ENCODE results near the gene DGKB. TPM values are rescaled to one million over a fixed set of nuclear protein-coding genes. Genes with fewer than 3 reads are reported as not detected.

Gene DGKB
- total and polyA plus RNA-seq, 9 donors, result under 0.01 to 1.3 (median 0.28) TPM; not detected in 2

GRCh38 chr7:14551310-14551709 lies 351.2 kb downstream of the DGKB start:
- Histone ChIP-seq H3K4me3 (no peak overlapping the region), H3K36me3 (no peaks in the 10 kb centered on the region), H3K27ac (no peak overlapping the region), H3K27me3 (no peaks in the 10 kb centered on the region), H3K9me3 (no peaks in the 10 kb centered on the region), H3K4me1 (ENCODE audit: insufficient read depth) (no peaks in the 10 kb centered on the region)
- WGBS, 3 donors, result 16 to 20% (median 18%) methylated on average over 1 of the region's 1 CpG
- TF ChIP-seq POLR2A (IDR thresholded peaks at IDR 0.05) (no peak), CTCF (IDR thresholded peaks at IDR 0.05) (no peak), EP300 (IDR thresholded peaks at IDR 0.05) (no peak)
- intact Hi-C loops (cut with DNase I), result no loop called here
- no peak for DNase-seq

GRCh38 chr7:14542624-14543023 lies 359.9 kb downstream of the DGKB start:
- no peaks in the 10 kb centered on the region for H3K9me3 ChIP-seq
- no peak for DNase-seq
- no peak for TF ChIP-seq CTCF (IDR thresholded peaks at IDR 0.05)
- TF ChIP-seq EP300 (IDR thresholded peaks at IDR 0.05), result no peak
- TF ChIP-seq POLR2A (IDR thresholded peaks at IDR 0.05), result no peak
- intact Hi-C loops (cut with DNase I), result no loop called here
- no peak overlapping the region for H3K27ac ChIP-seq
- H3K4me3 ChIP-seq, result no peak overlapping the region
- H3K27me3 ChIP-seq, result no peaks in the 10 kb centered on the region
- 64 to 82% (median 67%) methylated on average over 5 of the region's 5 CpGs for WGBS, 3 donors
- no peaks in the 10 kb centered on the region for H3K4me1 ChIP-seq (ENCODE audit: insufficient read depth)
- H3K36me3 ChIP-seq, result no peaks in the 10 kb centered on the region

GRCh38 chr7:14521183-14521582 lies 381.4 kb downstream of the DGKB start:
- H3K4me1 ChIP-seq (ENCODE audit: insufficient read depth), result no peaks in the 10 kb centered on the region
- H3K27ac ChIP-seq, result no peak overlapping the region
- DNase-seq, result no peak
- WGBS, 3 donors, result 80 to 90% (median 81%) methylated on average over 3 of the region's 3 CpGs
- no peaks in the 10 kb centered on the region for H3K27me3 ChIP-seq
- intact Hi-C loops (cut with DNase I), result no loop called here
- H3K9me3 ChIP-seq, result no peaks in the 10 kb centered on the region
- no peak overlapping the region for H3K4me3 ChIP-seq
- TF ChIP-seq EP300 (IDR thresholded peaks at IDR 0.05), result no peak
- no peak for TF ChIP-seq CTCF (IDR thresholded peaks at IDR 0.05)
- no peak for TF ChIP-seq POLR2A (IDR thresholded peaks at IDR 0.05)
- no peaks in the 10 kb centered on the region for H3K36me3 ChIP-seq

GRCh38 chr7:14510268-14510667 lies 392.3 kb downstream of the DGKB start:
- no peak overlapping the region for H3K4me3 ChIP-seq
- no peak for DNase-seq
- no peaks in the 10 kb centered on the region for H3K27me3 ChIP-seq
- no peaks in the 10 kb centered on the region for H3K9me3 ChIP-seq
- intact Hi-C loops (cut with DNase I), result no loop called here
- WGBS, 3 donors, result 81 to 90% (median 86%) methylated on average over 2 of the region's 2 CpGs
- H3K27ac ChIP-seq, result no peak overlapping the region
- no peak for TF ChIP-seq POLR2A (IDR thresholded peaks at IDR 0.05)
- no peak for TF ChIP-seq EP300 (IDR thresholded peaks at IDR 0.05)
- TF ChIP-seq CTCF (IDR thresholded peaks at IDR 0.05), result no peak
- H3K4me1 ChIP-seq (ENCODE audit: insufficient read depth), result no peaks in the 10 kb centered on the region
- H3K36me3 ChIP-seq, result no peaks in the 10 kb centered on the region

- intact Hi-C loops (cut with DNase I), result no loop called here
- Histone ChIP-seq H3K27me3 (peaks cover 3% of the 10 kb centered on the region), H3K4me1 (ENCODE audit: insufficient read depth) (no peaks in the 10 kb centered on the region), H3K27ac (no peak overlapping the region), H3K36me3 (no peaks in the 10 kb centered on the region), H3K4me3 (no peak overlapping the region), H3K9me3 (no peaks in the 10 kb centered on the region)
- TF ChIP-seq POLR2A (IDR thresholded peaks at IDR 0.05) (no peak), CTCF (IDR thresholded peaks at IDR 0.05) (no peak), EP300 (IDR thresholded peaks at IDR 0.05) (no peak)
- 29 to 60% (median 44%) methylated on average over 3 of the region's 3 CpGs for WGBS, 3 donors
- DNase-seq, result no peak
Observed at GRCh38 chr7:14507617-14508016, 394.9 kb downstream of the DGKB start.

Data from ovary (tissue), 9 donors.